HG03439 (cell line): ENCODE results near the gene DMAP1.

Experiments
- ATAC-seq: cut with Tn5 transposase; IDR thresholded peaks from one replicate; pipeline ENCODE4 v1.9.1; 2021; ENCODE audit warnings: mild to moderate bottlenecking, moderate library complexity; ENCODE audit not compliant: unreplicated experiment

DMAP1 gene

GRCh38 chr1:44228218-44228617, 14.9 kb downstream of the DMAP1 start:
- no peak for ATAC-seq

- ATAC-seq, result no peak
Observed at GRCh38 chr1:44229435-44230167, 16.3 kb downstream of the DMAP1 start.

DNA sequence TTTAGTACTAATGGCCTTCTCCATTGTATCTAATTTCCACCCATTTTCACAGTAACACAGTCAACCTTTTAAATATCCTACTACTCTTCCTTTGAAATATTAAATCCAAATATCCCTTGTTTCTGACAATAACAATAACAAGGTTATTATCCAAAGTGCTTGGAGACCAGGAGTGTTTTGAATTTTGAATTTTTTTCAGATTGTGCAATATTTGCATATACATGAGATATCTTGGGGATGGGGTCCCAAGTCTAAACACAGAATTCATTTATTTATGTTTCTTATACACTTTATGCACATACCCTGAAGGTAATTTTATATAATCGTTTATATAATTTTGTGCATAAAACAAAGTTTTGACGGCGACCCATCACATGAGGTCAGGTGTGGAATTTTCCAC, 17.5 kb downstream of the DMAP1 start:
- ATAC-seq, result no peak

GRCh38 chr1:44233593-44233992, 20.3 kb downstream of the DMAP1 start:
- ATAC-seq, result no peak

GRCh38 chr1:44235808-44236207, 22.5 kb downstream of the DMAP1 start:
- no peak for ATAC-seq

- no peak for ATAC-seq
Observed at GRCh38 chr1:44236490-44237272, 23.4 kb downstream of the DMAP1 start.

DNA sequence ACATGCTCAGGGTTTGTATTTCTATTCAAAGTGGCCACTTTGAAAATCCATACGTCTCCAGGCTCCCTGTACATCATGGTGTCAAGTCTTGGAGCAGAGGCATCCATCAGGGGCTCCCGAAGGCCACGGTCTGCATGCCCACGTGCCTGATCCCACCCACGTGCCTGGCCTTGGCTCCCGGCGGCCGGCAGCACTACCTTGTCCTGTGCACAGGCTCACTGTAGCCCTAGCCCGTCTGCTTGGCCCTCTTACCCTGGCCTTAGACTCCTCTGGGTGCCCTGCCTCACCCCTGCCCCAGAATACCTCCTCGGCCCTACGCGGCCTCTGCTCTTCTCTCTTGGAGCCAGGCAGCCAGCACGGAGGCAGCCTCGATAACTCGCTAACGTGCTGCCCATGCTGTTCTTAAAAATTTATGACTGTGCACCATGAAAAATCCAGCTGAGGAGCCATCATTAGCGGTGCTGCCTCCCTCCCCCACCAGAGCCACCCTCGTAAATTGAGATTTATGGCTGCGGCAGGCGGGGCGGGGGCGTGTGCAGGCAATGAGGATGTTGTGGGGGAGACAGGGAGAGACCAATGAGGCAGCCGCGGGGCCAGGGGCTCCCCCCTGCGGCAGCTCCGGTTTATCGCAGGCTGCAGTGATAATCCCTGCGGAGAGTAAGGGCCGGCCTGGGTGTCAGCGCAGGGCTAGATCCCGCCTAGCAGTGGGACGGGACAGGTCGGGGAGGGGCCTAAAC, 24.6 kb downstream of the DMAP1 start:
- ATAC-seq, result no peak

DNA sequence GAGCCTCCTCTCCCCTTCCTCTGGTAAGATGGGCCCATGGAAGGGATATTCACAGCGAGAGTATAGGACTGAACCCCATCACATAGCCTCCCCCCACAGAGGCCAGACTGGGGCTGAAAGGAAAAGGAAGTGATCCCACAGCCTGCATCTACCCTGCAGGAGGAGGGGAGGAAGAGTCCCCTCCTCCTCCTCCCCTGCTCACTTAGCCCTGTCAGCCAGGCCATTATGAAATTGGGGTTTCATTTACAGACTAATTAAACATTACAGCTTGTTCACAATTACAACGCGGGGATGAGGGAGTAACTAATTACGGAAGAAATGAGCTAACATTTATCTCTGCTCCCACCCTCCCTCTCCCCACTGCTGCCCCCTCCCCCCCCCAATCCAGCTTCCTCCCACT, 25.4 kb downstream of the DMAP1 start:
- ATAC-seq, result no peak

DNA sequence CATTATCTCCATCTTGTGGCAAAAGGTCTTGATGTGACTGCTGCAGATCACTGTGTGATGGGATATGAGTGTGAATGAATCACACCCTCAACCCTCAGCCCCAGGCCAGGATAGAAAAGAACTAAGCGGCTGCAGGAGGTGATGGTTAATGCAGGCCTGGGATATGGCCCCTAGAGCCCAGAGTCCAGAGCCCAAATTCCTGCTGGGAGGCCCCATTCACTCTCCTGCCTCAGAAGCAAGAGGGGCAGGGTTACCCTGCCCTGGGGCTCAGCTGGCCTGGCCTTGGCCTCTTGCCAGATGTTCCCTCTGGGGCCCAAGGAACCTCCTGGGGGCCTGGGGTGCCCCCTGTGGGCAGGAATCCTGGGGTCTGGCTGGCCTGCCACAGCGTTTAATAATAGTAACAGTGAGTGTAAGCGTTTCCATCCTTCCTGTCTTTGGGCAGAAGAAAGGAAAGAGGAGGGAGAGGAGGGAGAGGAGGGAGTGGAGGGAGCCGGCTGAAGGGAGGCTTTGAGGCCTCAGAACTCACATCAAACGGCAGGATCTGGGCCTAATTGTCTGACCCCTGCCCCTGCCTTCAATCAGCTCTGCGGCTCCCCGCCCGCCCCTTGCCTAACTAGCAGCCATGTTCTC, 26.2 kb downstream of the DMAP1 start:
- no peak for ATAC-seq

- no peak for ATAC-seq
Observed at GRCh38 chr1:44239961-44240371, 26.7 kb downstream of the DMAP1 start.

DNA sequence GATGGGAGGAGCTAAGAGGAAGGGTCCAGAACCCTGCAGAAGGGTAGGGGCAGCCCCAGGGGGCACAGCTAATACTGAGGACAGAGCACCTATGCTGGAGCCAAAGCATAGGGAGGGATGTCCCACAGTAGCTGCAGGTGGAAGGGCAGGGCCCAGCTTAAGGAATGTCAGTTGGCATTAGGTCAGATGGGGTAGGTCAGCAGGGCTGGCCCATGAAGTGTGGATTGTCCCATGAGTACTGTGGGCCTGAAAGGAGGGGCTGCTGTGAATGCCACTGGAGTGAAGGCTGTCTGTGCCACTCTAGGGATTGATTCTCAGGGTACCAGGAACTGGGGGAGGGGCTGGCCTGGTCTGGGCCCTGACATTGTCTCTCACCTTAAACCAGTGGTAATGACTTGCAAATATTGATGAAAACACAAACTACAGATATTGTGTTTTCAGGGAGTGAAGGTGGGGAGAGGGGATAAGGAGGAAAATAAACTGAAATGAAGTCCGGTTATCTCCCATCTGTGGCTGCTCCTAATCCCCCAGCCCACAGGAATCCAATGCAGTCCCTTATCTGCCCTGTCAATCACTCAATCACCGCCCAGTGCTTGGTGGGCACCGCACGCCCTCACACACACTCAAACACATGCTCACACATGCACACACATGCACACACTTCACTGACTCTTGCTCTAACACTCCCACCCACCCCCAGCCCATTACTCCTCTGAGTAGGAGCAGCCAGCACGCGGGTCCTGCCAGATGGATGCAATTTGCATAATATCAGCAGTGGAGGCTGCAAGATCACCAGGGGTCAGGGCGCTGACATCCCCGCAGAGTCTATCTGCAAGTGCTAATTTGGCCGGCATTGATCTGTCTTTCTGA, 27.8 kb downstream of the DMAP1 start:
- no peak for ATAC-seq

- no peak for ATAC-seq
Observed at GRCh38 chr1:44242746-44243145, 29.5 kb downstream of the DMAP1 start.

DNA sequence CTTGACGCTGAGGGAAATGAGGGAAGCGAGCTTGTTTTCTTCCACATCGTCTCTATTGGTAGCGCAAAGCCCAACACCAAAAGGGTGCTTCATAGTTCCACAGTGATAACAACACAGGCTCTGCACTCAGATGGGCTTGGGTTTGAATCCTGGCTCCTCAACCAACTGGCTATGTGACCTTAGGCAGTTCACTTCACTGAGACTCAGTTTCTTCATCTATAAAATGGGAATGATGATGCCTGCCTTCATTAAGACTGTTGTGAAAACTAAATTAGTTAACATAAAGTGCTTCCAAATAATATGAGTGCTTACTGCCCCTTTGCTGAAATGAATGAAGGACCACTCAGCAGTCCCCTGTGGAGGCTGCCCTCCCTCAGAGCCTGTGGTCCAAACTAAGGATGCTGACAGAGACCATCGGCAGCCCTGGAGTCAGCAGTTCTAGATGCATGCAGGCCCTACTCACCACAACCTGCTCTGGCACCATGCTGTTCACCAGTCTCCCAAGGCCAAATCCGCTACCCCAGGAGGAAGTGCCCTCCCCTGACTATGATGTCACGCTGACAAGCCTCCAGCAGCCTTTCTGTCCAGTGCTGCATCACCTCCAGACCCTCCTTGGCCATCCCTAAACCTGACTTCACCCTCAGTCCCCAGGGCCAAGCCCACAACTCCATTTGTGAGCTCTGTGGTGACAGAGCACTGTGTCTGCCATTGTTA, 30.7 kb downstream of the DMAP1 start:
- ATAC-seq, result no peak

- ATAC-seq, result no peak
Observed at GRCh38 chr1:44244986-44245385, 31.7 kb downstream of the DMAP1 start.

GRCh38 chr1:44246806-44247205, 33.5 kb downstream of the DMAP1 start:
- ATAC-seq, result no peak

GRCh38 chr1:44249543-44249942, 36.3 kb downstream of the DMAP1 start:
- ATAC-seq, result no peak

DNA sequence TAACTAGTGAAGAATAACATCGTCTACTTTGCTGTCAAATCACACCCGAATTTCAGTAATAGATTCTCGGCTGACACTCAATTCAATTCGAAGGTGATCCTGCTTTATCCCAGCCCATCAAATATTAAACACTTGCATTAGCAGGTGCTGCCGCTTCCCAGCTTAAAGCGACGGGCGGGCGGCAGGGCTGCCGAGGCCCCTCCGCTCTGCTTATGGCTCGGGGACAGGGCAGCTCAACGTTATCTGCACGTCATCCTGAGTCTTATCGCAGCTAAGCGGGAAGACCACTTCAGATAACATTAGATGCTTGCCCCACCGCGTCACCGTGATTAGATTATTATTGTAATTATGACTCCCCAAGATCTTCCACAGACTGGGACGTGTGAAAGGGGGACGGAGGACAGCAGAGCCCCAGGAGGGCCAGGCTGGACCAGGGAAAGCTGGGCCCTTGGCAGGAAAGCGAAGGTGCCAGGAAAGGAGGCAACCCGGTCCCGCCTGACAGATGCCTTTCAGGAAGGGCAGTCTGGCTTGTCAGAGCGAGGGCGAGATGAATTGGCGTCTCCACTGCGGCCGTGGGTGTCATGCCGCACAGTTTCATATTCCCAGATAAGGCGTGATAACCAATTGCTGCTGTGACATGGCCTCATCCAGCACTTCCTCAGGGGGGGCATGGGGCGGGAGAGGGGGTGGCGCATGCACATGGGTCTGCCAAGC, 37.0 kb downstream of the DMAP1 start:
- no peak for ATAC-seq

DNA sequence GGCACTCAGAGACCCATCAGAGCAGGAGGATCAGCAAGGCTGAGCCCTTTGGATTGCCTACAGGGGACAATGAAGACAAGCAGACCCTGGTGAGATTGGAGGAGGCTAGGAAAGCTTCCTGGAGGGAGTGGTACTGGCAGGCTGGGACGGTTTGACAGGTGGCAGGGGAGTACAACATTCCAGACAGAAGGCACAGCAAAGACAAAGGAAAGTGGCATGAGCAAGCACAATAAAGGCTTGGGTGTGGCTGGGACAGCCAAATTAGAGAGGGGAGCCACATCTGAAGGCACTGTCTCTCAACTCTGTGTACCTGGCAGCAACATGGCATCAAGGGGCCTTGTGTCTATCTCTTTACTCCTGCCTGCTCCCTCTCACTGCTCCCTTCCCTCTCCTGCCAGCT, 38.2 kb downstream of the DMAP1 start:
- no peak for ATAC-seq
